K562 (cell line): Measurements from ENCODE around the gene ERVFRD-1. TPM values are rescaled to one million over a fixed set of nuclear protein-coding genes. Genes with fewer than 3 reads are reported as not detected.

ENCODE experiments used
- ADNP ChIP-seq: fragments of 200-800 bp; sonication (Bioruptor generic); IDR thresholded peaks from 2 replicates; pipeline ENCODE4 v1.6.1; 2016; ENCODE audit warnings: missing genetic modification characterization, missing compliant biosample characterization
- CBX3 ChIP-seq, 2 experiments: IDR thresholded peaks; 1 replicate in 1 of 2; 2 replicates in 1 of 2; pipeline ENCODE4 v1.6.1; 2012; ENCODE audit warnings: inconsistent platforms in 2 of 2, low read length in 2 of 2, borderline replicate concordance in 1 of 2, control low read depth in 1 of 2
- ELF2 ChIP-seq: fragments of 250-450 bp; sonication (Bioruptor Pico); IDR thresholded peaks from 2 replicates; pipeline ENCODE4 v1.5.0; 2021; ENCODE audit warnings: mild to moderate bottlenecking
- FOXP1 ChIP-seq: sonication (generic); formaldehyde crosslinking; IDR thresholded peaks from 2 replicates; pipeline ENCODE4 v1.8.0; 2022; ENCODE audit warnings: mild to moderate bottlenecking, missing genetic modification reagents
- HES1 ChIP-seq: fragments of 450-650 bp; IDR thresholded peaks from 2 replicates; pipeline ENCODE4 v1.6.1; 2016; ENCODE audit warnings: low read depth, mild to moderate bottlenecking, moderate library complexity
- KDM2B ChIP-seq: fragments of 250-450 bp; sonication (Bioruptor Pico); IDR thresholded peaks from 2 replicates; pipeline ENCODE4 v1.8.0; 2021; ENCODE audit warnings: mild to moderate bottlenecking, moderate library complexity
- NR1H2 ChIP-seq: sonication (generic); formaldehyde crosslinking; IDR thresholded peaks from 2 replicates; pipeline ENCODE4 v1.4.0; 2020; ENCODE audit warnings: mild to moderate bottlenecking, missing genetic modification reagents
- PRMT5 ChIP-seq: sonication (generic); formaldehyde crosslinking; IDR thresholded peaks from 2 replicates; pipeline ENCODE4 v1.5.0; 2020; ENCODE audit warnings: missing genetic modification reagents
- PTRF ChIP-seq: fragments of 450-650 bp; IDR thresholded peaks from 2 replicates; pipeline ENCODE4 v1.6.1; 2016; ENCODE audit warnings: mild to moderate bottlenecking, missing genetic modification characterization, missing compliant biosample characterization
- RBM14 ChIP-seq: fragments of 200-400 bp; formaldehyde crosslinking; IDR thresholded peaks from 2 replicates; pipeline ENCODE4 v1.6.1; 2018; ENCODE audit warnings: low read depth, mild to moderate bottlenecking, low read length, moderate library complexity, borderline replicate concordance; ENCODE audit not compliant: insufficient read depth
- RBM34 ChIP-seq: fragments of 200-400 bp; formaldehyde crosslinking; IDR thresholded peaks from 2 replicates; pipeline ENCODE4 v1.6.1; 2018; ENCODE audit warnings: low read length, borderline replicate concordance; ENCODE audit not compliant: insufficient read depth
- RBM39 ChIP-seq: fragments of 200-400 bp; formaldehyde crosslinking; optimal IDR thresholded peaks from 2 replicates; pipeline ENCODE3; 2018; ENCODE audit warnings: low read depth, low read length
- SOX6 ChIP-seq: fragments of 450-650 bp; IDR thresholded peaks from 2 replicates; pipeline ENCODE4 v1.6.1; 2014; ENCODE audit warnings: mild to moderate bottlenecking
- SREBF1 ChIP-seq: fragments of 150-350 bp; IDR thresholded peaks from 2 replicates; pipeline ENCODE4 v1.6.1; 2014; ENCODE audit warnings: antibody characterized with exemption, low read depth, low read length, borderline replicate concordance
- STAT5B ChIP-seq: fragments of 250-450 bp; sonication (Bioruptor Pico); IDR thresholded peaks from 2 replicates; pipeline ENCODE4 v1.8.0; 2021; ENCODE audit warnings: mild to moderate bottlenecking, inconsistent platforms
- TBP ChIP-seq: optimal IDR thresholded peaks from 2 replicates; pipeline ENCODE3; 2011; ENCODE audit warnings: low read depth, low read length, improper control_type of control experiment
- THRA ChIP-seq: fragments of 450-650 bp; IDR thresholded peaks from 2 replicates; pipeline ENCODE4 v1.6.1; 2017; ENCODE audit warnings: mild to moderate bottlenecking, moderate library complexity
- TSHZ1 ChIP-seq: fragments of 250-450 bp; sonication (Bioruptor Pico); IDR thresholded peaks from 2 replicates; pipeline ENCODE4 v1.4.0; 2020; ENCODE audit warnings: mild to moderate bottlenecking, moderate library complexity
- ZBTB7A ChIP-seq: IDR thresholded peaks from 2 replicates; pipeline ENCODE4 v1.6.1; 2011; ENCODE audit warnings: low read depth, mild to moderate bottlenecking, low read length, moderate library complexity, borderline replicate concordance; ENCODE audit not compliant: control insufficient read depth
- ZKSCAN8 ChIP-seq: fragments of 200-800 bp; sonication (Bioruptor generic); IDR thresholded peaks from 2 replicates; pipeline ENCODE4 v1.6.1; 2016; ENCODE audit warnings: missing genetic modification characterization, missing compliant biosample characterization
- ZNF316 ChIP-seq: fragments of 450-650 bp; IDR thresholded peaks from 2 replicates; pipeline ENCODE4 v1.6.1; 2016
- ZNF695 ChIP-seq: fragments of 450-650 bp; formaldehyde crosslinking; IDR thresholded peaks from 2 replicates; pipeline ENCODE4 v1.4.0; 2020; ENCODE audit warnings: mild to moderate bottlenecking, moderate library complexity
- polyA plus RNA-seq, 8 experiments: library from polyadenylated mRNA; depleted of rRNA in 4 of 8; stranded (reverse) in 5 of 8; unstranded in 3 of 8; fragments of >200 nt; fragmentation: Nextera tagmentation in 2 of 8; fragmentation: Illumina TruSeq in 1 of 8; extraction: Ambion mirVana in 2 of 8; extraction: Trizol in 1 of 8; gene quantifications; 2 replicates each; pipeline versions ENCODE4 v1.2.1 to v1.2.3, GENCODE V29; 2011 to 2014; ENCODE audit warnings: inconsistent platforms in 1 of 8, missing spikeins in 1 of 8
- total RNA-seq, 7 experiments: library from RNA; depleted of rRNA in 6 of 7; stranded (reverse); fragments of >200 nt in 6 of 7; fragmentation: Illumina TruSeq in 2 of 7; extraction: Trizol in 2 of 7; gene quantifications; 2 replicates each; pipeline versions ENCODE4 v1.2.1 to v1.2.3, GENCODE V29; 2011 to 2021; ENCODE audit warnings: low replicate concordance in 1 of 7
- TF ChIP-seq, protein P1 (sequence below): fragments of 200-800 bp; sonication (Bioruptor generic); IDR thresholded peaks from 2 replicates; pipeline ENCODE4 v1.6.1; 2017; ENCODE audit warnings: missing genetic modification characterization, missing compliant biosample characterization

ERVFRD-1 gene
- total and polyA plus RNA-seq, 9 of the 15 experiments (the other 6 are each of a cell fraction or from before 2014, with no cell fraction given), result 0.05 to 0.14 (median 0.09) TPM; not detected in 2

- TF ChIP-seq CBX3 (IDR thresholded peaks at IDR 0.05; ENCODE audit: borderline replicate concordance in 1 of 2, low read length in 2 of 2) (no peak), RBM39 (no peak), STAT5B (CRISPR knock-in tag) (no peak), ADNP (no peak), ELF2 (CRISPR knock-in tag) (0 out of 2 replicates have a peak, but pooled peaks have one; percentile 42), SREBF1 (no peak), RBM14 (no peak), ZBTB7A (no peak), KDM2B (CRISPR knock-in tag) (no peak), HES1 (no peak), TBP (no peak), FOXP1 (no peak), RBM34 (no peak), PTRF (tag) (no peak), SOX6 (no peak), ZNF695 (CRISPR knock-in tag) (no peak), PRMT5 (CRISPR knock-in tag) (no peak), THRA (peak; percentile 76), NR1H2 (CRISPR knock-in tag) (0 out of 2 replicates have a peak, but pooled peaks have one; percentile 84), ZNF316 (no peak), TSHZ1 (CRISPR knock-in tag) (no peak), ZKSCAN8 (CRISPR knock-in tag) (no peak)
- TF ChIP-seq, protein P1, sequence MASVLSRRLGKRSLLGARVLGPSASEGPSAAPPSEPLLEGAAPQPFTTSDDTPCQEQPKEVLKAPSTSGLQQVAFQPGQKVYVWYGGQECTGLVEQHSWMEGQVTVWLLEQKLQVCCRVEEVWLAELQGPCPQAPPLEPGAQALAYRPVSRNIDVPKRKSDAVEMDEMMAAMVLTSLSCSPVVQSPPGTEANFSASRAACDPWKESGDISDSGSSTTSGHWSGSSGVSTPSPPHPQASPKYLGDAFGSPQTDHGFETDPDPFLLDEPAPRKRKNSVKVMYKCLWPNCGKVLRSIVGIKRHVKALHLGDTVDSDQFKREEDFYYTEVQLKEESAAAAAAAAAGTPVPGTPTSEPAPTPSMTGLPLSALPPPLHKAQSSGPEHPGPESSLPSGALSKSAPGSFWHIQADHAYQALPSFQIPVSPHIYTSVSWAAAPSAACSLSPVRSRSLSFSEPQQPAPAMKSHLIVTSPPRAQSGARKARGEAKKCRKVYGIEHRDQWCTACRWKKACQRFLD (CRISPR knock-in tag), result no peak
These were observed 18.7 kb downstream of the ERVFRD-1 start (continued) for GRCh38 chr6:11092668-11093375.
